ENCODE measurements around the gene SSTR3.
"Not testable (repeated sequence)": the region's sequence is repeated elsewhere in the genome, so short reads cannot be mapped to it uniquely, and the experiment has no call there.

Gene SSTR3

GRCh38 chr22:37212174-37212906, at the start of gene SSTR3:
TSS of gene SSTR3 (minus strand) at chr22:37212477. CDS start at chr22:37207803, 4,674 bp downstream.
- DNase-seq (ENCODE audit: low read depth in 2 of 2): no peak

- peak; percentile 38 to 52 for DNase-seq (ENCODE audit: low read depth in 2 of 2)
Measured at GRCh38 chr22:37260901-37261336, 48.6 kb upstream of the SSTR3 start.

- DNase-seq (ENCODE audit: low read depth in 2 of 2): no peak
Measured at GRCh38 chr22:37260155-37260795, 48.0 kb upstream of the SSTR3 start.

GRCh38 chr22:37259540-37260029, 47.3 kb upstream of the SSTR3 start:
- no peak for DNase-seq (ENCODE audit: low read depth in 2 of 2)

- DNase-seq (ENCODE audit: low read depth in 2 of 2): no peak
Measured at GRCh38 chr22:37258753-37259401, 46.6 kb upstream of the SSTR3 start.

- no peak for DNase-seq (ENCODE audit: low read depth in 2 of 2)
Measured at GRCh38 chr22:37258005-37258752, 45.9 kb upstream of the SSTR3 start.

- DNase-seq (ENCODE audit: low read depth in 2 of 2): no peak
Measured at GRCh38 chr22:37256075-37256726, 43.9 kb upstream of the SSTR3 start.

- no peak for DNase-seq (ENCODE audit: low read depth in 2 of 2)
Measured at GRCh38 chr22:37255558-37256006, 43.3 kb upstream of the SSTR3 start.

GRCh38 chr22:37254867-37255233, 42.6 kb upstream of the SSTR3 start:
- no peak for DNase-seq (ENCODE audit: low read depth in 2 of 2)

- DNase-seq (ENCODE audit: low read depth in 2 of 2): no peak
Measured at GRCh38 chr22:37254209-37254866, 42.1 kb upstream of the SSTR3 start.

- DNase-seq (ENCODE audit: low read depth in 2 of 2): no peak
Measured at GRCh38 chr22:37253126-37253660, 40.9 kb upstream of the SSTR3 start.

GRCh38 chr22:37251836-37252235, 39.6 kb upstream of the SSTR3 start:
- DNase-seq (ENCODE audit: low read depth in 2 of 2): not testable (repeated sequence)

- no peak for DNase-seq (ENCODE audit: low read depth in 2 of 2)
Measured at GRCh38 chr22:37249986-37250385, 37.7 kb upstream of the SSTR3 start.

GRCh38 chr22:37248251-37248650, 36.0 kb upstream of the SSTR3 start:
- no peak for DNase-seq (ENCODE audit: low read depth in 2 of 2)

- DNase-seq (ENCODE audit: low read depth in 2 of 2): no peak
Measured at GRCh38 chr22:37245740-37246139, 33.5 kb upstream of the SSTR3 start.

GRCh38 chr22:37244922-37245722, 32.8 kb upstream of the SSTR3 start:
- no peak for DNase-seq (ENCODE audit: low read depth in 2 of 2)

- peak; percentile 86 to 94 for DNase-seq (ENCODE audit: low read depth in 2 of 2)
Measured at GRCh38 chr22:37244114-37244921, 32.0 kb upstream of the SSTR3 start, which contains the start of gene RAC2. TSS of gene RAC2 (minus strand) at chr22:37244269. CDS start at chr22:37244148, 121 bp downstream.

GRCh38 chr22:37243402-37244113, 31.3 kb upstream of the SSTR3 start:
- no peak for DNase-seq (ENCODE audit: low read depth in 2 of 2)

Measured in stimulated activated CD4-positive, alpha-beta T cell treated with anti-CD3 and anti-CD28 coated beads, Interleukin-15, amount 100 ng/mL, for 48 hours (primary cell).